ENCODE data around the gene DOCK11.
"Not testable (repeated sequence)": the region's sequence is repeated elsewhere in the genome, so short reads cannot be mapped to it uniquely, and the experiment has no call there.

The DOCK11 gene

GRCh38 chrX:118579417-118579816 is 83.8 kb downstream of the DOCK11 start:
- Histone ChIP-seq H3K4me1 (ENCODE audit: control extremely low read depth in 1 of 4, control insufficient read depth in 4 of 4, insufficient read depth in 4 of 4, low read length in 3 of 4) (no peaks in the 10 kb centered on the region), H3K36me3 (ENCODE audit: control insufficient read depth in 4 of 4, insufficient read depth in 4 of 4, low read length in 3 of 4) (peaks cover 9 to 63% (median 34%) of the 10 kb centered on the region in 4 experiments), H3K27ac (ENCODE audit: insufficient read depth in 1 of 2, low read depth in 1 of 2, low read length in 2 of 2, poor library complexity in 1 of 2, severe bottlenecking in 2 of 2) (no peak overlapping the region), H3K9me3 (ENCODE audit: control extremely low read depth in 1 of 5, control insufficient read depth in 4 of 5, insufficient read depth in 2 of 5, low read depth in 1 of 5, low read length in 4 of 5) (peaks cover 0 to 1% (median 0%) of the 10 kb centered on the region in 5 experiments), H3K27me3 (replicated peaks in 2 of 5; ENCODE audit: control insufficient read depth in 4 of 5, insufficient read depth in 5 of 5, low read length in 4 of 5) (no peaks in the 10 kb centered on the region), H3K4me3 (ENCODE audit: control insufficient read depth in 1 of 7, extremely low read depth in 1 of 7, insufficient read depth in 4 of 7, low read depth in 2 of 7, low read length in 6 of 7) (no peak overlapping the region)
- 40% methylated on average over 1 of the region's 1 CpG for WGBS (ENCODE audit: insufficient coverage)
- ChIA-PET CTCF (interaction anchor here (1.7 kb wide), 1 partner anchor 119 kb away, joined by 4 read pairs; no protein-coding TSS in a partner anchor), POLR2A (no interaction called here)
- DNase-seq: no peak

GRCh38 chrX:118582926-118583325 is 87.3 kb downstream of the DOCK11 start:
- WGBS (ENCODE audit: insufficient coverage): 67% methylated on average over 2 of the region's 3 CpGs
- DNase-seq; H3K9me3 ChIP-seq (ENCODE audit: control extremely low read depth in 1 of 5, control insufficient read depth in 4 of 5, insufficient read depth in 2 of 5, low read depth in 1 of 5, low read length in 4 of 5); H3K27me3 ChIP-seq (replicated peaks in 2 of 5; ENCODE audit: control insufficient read depth in 4 of 5, insufficient read depth in 5 of 5, low read length in 4 of 5); POLR2A ChIA-PET; H3K4me1 ChIP-seq (ENCODE audit: control extremely low read depth in 1 of 4, control insufficient read depth in 4 of 4, insufficient read depth in 4 of 4, low read length in 3 of 4); H3K27ac ChIP-seq (ENCODE audit: insufficient read depth in 1 of 2, low read depth in 1 of 2, low read length in 2 of 2, poor library complexity in 1 of 2, severe bottlenecking in 2 of 2); CTCF ChIA-PET; H3K4me3 ChIP-seq (ENCODE audit: control insufficient read depth in 1 of 7, extremely low read depth in 1 of 7, insufficient read depth in 4 of 7, low read depth in 2 of 7, low read length in 6 of 7): not testable (repeated sequence)
- peaks cover 13 to 66% (median 30%) of the 10 kb centered on the region in 4 experiments for H3K36me3 ChIP-seq (ENCODE audit: control insufficient read depth in 4 of 4, insufficient read depth in 4 of 4, low read length in 3 of 4)

GRCh38 chrX:118583781-118584180 is 88.2 kb downstream of the DOCK11 start:
- peaks cover 0 to 4% (median 0%) of the 10 kb centered on the region in 5 experiments for H3K9me3 ChIP-seq (ENCODE audit: control extremely low read depth in 1 of 5, control insufficient read depth in 4 of 5, insufficient read depth in 2 of 5, low read depth in 1 of 5, low read length in 4 of 5)
- CTCF ChIA-PET: interaction anchor here (0.5 kb wide), 1 partner anchor 119 kb away, joined by 4 read pairs; no protein-coding TSS in a partner anchor
- whole genome bisulfite sequencing (ENCODE audit: insufficient coverage): no CpG with 5 or more reads among the region's 4 CpGs
- no peak overlapping the region for H3K27ac ChIP-seq (ENCODE audit: insufficient read depth in 1 of 2, low read depth in 1 of 2, low read length in 2 of 2, poor library complexity in 1 of 2, severe bottlenecking in 2 of 2)
- no peak overlapping the region for H3K4me3 ChIP-seq (ENCODE audit: control insufficient read depth in 1 of 7, extremely low read depth in 1 of 7, insufficient read depth in 4 of 7, low read depth in 2 of 7, low read length in 6 of 7)
- H3K36me3 ChIP-seq (ENCODE audit: control insufficient read depth in 4 of 4, insufficient read depth in 4 of 4, low read length in 3 of 4): peaks cover 10 to 63% (median 30%) of the 10 kb centered on the region in 4 experiments
- H3K27me3 ChIP-seq (replicated peaks in 2 of 5; ENCODE audit: control insufficient read depth in 4 of 5, insufficient read depth in 5 of 5, low read length in 4 of 5): no peaks in the 10 kb centered on the region
- no peak for DNase-seq
- POLR2A ChIA-PET: no interaction called here
- peaks cover 0 to 3% (median 0%) of the 10 kb centered on the region in 4 experiments for H3K4me1 ChIP-seq (ENCODE audit: control extremely low read depth in 1 of 4, control insufficient read depth in 4 of 4, insufficient read depth in 4 of 4, low read length in 3 of 4)

- Histone ChIP-seq H3K4me3 (ENCODE audit: control insufficient read depth in 1 of 7, extremely low read depth in 1 of 7, insufficient read depth in 4 of 7, low read depth in 2 of 7, low read length in 6 of 7) (no peak overlapping the region), H3K9me3 (ENCODE audit: control extremely low read depth in 1 of 5, control insufficient read depth in 4 of 5, insufficient read depth in 2 of 5, low read depth in 1 of 5, low read length in 4 of 5) (peaks cover 0 to 4% (median 0%) of the 10 kb centered on the region in 5 experiments), H3K27ac (ENCODE audit: insufficient read depth in 1 of 2, low read depth in 1 of 2, low read length in 2 of 2, poor library complexity in 1 of 2, severe bottlenecking in 2 of 2) (no peak overlapping the region), H3K4me1 (ENCODE audit: control extremely low read depth in 1 of 4, control insufficient read depth in 4 of 4, insufficient read depth in 4 of 4, low read length in 3 of 4) (peaks cover 0 to 3% (median 0%) of the 10 kb centered on the region in 4 experiments), H3K36me3 (ENCODE audit: control insufficient read depth in 4 of 4, insufficient read depth in 4 of 4, low read length in 3 of 4) (peaks cover 8 to 75% (median 31%) of the 10 kb centered on the region in 4 experiments), H3K27me3 (replicated peaks in 2 of 5; ENCODE audit: control insufficient read depth in 4 of 5, insufficient read depth in 5 of 5, low read length in 4 of 5) (no peaks in the 10 kb centered on the region)
- no peak for DNase-seq
- ChIA-PET POLR2A (no interaction called here), CTCF (interaction anchor here (1.0 to 1.6 kb wide), 2 partner anchors 64 to 126 kb away, joined by 3 to 4 read pairs; no protein-coding TSS in a partner anchor)
- WGBS (ENCODE audit: insufficient coverage): 81% methylated on average over 3 of the region's 3 CpGs
Measured at GRCh38 chrX:118585296-118585695, 89.7 kb downstream of the DOCK11 start.

- DNase-seq: peak in 2 of 3 donors; percentile 61 to 66
- H3K27me3 ChIP-seq (replicated peaks in 2 of 5; ENCODE audit: control insufficient read depth in 4 of 5, insufficient read depth in 5 of 5, low read length in 4 of 5); H3K4me3 ChIP-seq (ENCODE audit: control insufficient read depth in 1 of 7, extremely low read depth in 1 of 7, insufficient read depth in 4 of 7, low read depth in 2 of 7, low read length in 6 of 7); H3K9me3 ChIP-seq (ENCODE audit: control extremely low read depth in 1 of 5, control insufficient read depth in 4 of 5, insufficient read depth in 2 of 5, low read depth in 1 of 5, low read length in 4 of 5); POLR2A ChIA-PET; H3K4me1 ChIP-seq (ENCODE audit: control extremely low read depth in 1 of 4, control insufficient read depth in 4 of 4, insufficient read depth in 4 of 4, low read length in 3 of 4); H3K27ac ChIP-seq (ENCODE audit: insufficient read depth in 1 of 2, low read depth in 1 of 2, low read length in 2 of 2, poor library complexity in 1 of 2, severe bottlenecking in 2 of 2): not testable (repeated sequence)
- CTCF ChIA-PET: interaction anchor here (1.6 kb wide), 1 partner anchor 127 kb away, joined by 4 read pairs; no protein-coding TSS in a partner anchor
- H3K36me3 ChIP-seq (ENCODE audit: control insufficient read depth in 4 of 4, insufficient read depth in 4 of 4, low read length in 3 of 4): peaks cover 15 to 78% (median 33%) of the 10 kb centered on the region in 4 experiments
- WGBS (ENCODE audit: insufficient coverage): 30% methylated on average over 2 of the region's 7 CpGs
Measured at GRCh38 chrX:118586206-118586605, 90.6 kb downstream of the DOCK11 start.

- CTCF ChIA-PET: interaction anchor here (0.6 to 1.3 kb wide), 2 partner anchors 14 to 128 kb away, joined by 3 read pairs; no protein-coding TSS in a partner anchor
- H3K27me3 ChIP-seq (replicated peaks in 2 of 5; ENCODE audit: control insufficient read depth in 4 of 5, insufficient read depth in 5 of 5, low read length in 4 of 5): no peaks in the 10 kb centered on the region
Measured at GRCh38 chrX:118588715-118589114, 93.1 kb downstream of the DOCK11 start.

GRCh38 chrX:118589227-118589626 is 93.6 kb downstream of the DOCK11 start:
- ChIA-PET CTCF (interaction anchor here (1.3 kb wide), 1 partner anchor 14 kb away, joined by 3 read pairs; no protein-coding TSS in a partner anchor), POLR2A (no interaction called here)
- Histone ChIP-seq H3K27ac (ENCODE audit: insufficient read depth in 1 of 2, low read depth in 1 of 2, low read length in 2 of 2, poor library complexity in 1 of 2, severe bottlenecking in 2 of 2) (no peak overlapping the region), H3K9me3 (ENCODE audit: control extremely low read depth in 1 of 5, control insufficient read depth in 4 of 5, insufficient read depth in 2 of 5, low read depth in 1 of 5, low read length in 4 of 5) (peaks cover 0 to 4% (median 0%) of the 10 kb centered on the region in 5 experiments), H3K4me1 (ENCODE audit: control extremely low read depth in 1 of 4, control insufficient read depth in 4 of 4, insufficient read depth in 4 of 4, low read length in 3 of 4) (peaks cover 0 to 10% (median 3%) of the 10 kb centered on the region in 4 experiments), H3K4me3 (ENCODE audit: control insufficient read depth in 1 of 7, extremely low read depth in 1 of 7, insufficient read depth in 4 of 7, low read depth in 2 of 7, low read length in 6 of 7) (no peak overlapping the region), H3K27me3 (replicated peaks in 2 of 5; ENCODE audit: control insufficient read depth in 4 of 5, insufficient read depth in 5 of 5, low read length in 4 of 5) (no peaks in the 10 kb centered on the region), H3K36me3 (ENCODE audit: control insufficient read depth in 4 of 4, insufficient read depth in 4 of 4, low read length in 3 of 4) (peaks cover 13 to 64% (median 35%) of the 10 kb centered on the region in 4 experiments)
- no CpG with 5 or more reads among the region's 1 CpG for whole genome bisulfite sequencing (ENCODE audit: insufficient coverage)
- no peak for DNase-seq

More at GRCh38 chrX:118588715-118589114, 93.1 kb downstream of the DOCK11 start:
- Histone ChIP-seq H3K9me3 (ENCODE audit: control extremely low read depth in 1 of 5, control insufficient read depth in 4 of 5, insufficient read depth in 2 of 5, low read depth in 1 of 5, low read length in 4 of 5) (peaks cover 0 to 4% (median 0%) of the 10 kb centered on the region in 5 experiments), H3K4me3 (ENCODE audit: control insufficient read depth in 1 of 7, extremely low read depth in 1 of 7, insufficient read depth in 4 of 7, low read depth in 2 of 7, low read length in 6 of 7) (no peak overlapping the region), H3K27ac (ENCODE audit: insufficient read depth in 1 of 2, low read depth in 1 of 2, low read length in 2 of 2, poor library complexity in 1 of 2, severe bottlenecking in 2 of 2) (no peak overlapping the region), H3K36me3 (ENCODE audit: control insufficient read depth in 4 of 4, insufficient read depth in 4 of 4, low read length in 3 of 4) (peaks cover 16 to 65% (median 33%) of the 10 kb centered on the region in 4 experiments), H3K4me1 (ENCODE audit: control extremely low read depth in 1 of 4, control insufficient read depth in 4 of 4, insufficient read depth in 4 of 4, low read length in 3 of 4) (peaks cover 0 to 6% (median under 1%) of the 10 kb centered on the region in 4 experiments)
- 43% methylated on average over 3 of the region's 3 CpGs for WGBS (ENCODE audit: insufficient coverage)
- DNase-seq: no peak
- POLR2A ChIA-PET: no interaction called here

Data from common myeloid progenitor, CD34-positive (primary cell).